Frontal cortex (tissue), 4 donors: ENCODE data around the gene PGK2. TPM values are rescaled to one million over a fixed set of nuclear protein-coding genes. Genes with fewer than 3 reads are reported as not detected.
"Not testable (repeated sequence)": the region's sequence is repeated elsewhere in the genome, so short reads cannot be mapped to it uniquely, and the experiment has no call there.

Experiments
- DNase-seq, 2 donors: peaks; one replicate each; pipeline ENCODE4 v3.0.0; 2012; ENCODE audit warnings: low spot score in 2 of 2
- FAIRE-seq: peaks from 2 replicates; lab custom pipeline; 2012; peaks lifted over from hg19 to GRCh38; lab: Jason Lieb, UNC
- total RNA-seq: library from RNA; depleted of rRNA; stranded (reverse); fragments of >200 nt; gene quantifications from one replicate; pipeline ENCODE4 v1.2.3, GENCODE V29; 2014
- donor health status: control.
- donor health status: control.
- donor health status: control.

Gene PGK2
- total RNA-seq: not detected

DNA sequence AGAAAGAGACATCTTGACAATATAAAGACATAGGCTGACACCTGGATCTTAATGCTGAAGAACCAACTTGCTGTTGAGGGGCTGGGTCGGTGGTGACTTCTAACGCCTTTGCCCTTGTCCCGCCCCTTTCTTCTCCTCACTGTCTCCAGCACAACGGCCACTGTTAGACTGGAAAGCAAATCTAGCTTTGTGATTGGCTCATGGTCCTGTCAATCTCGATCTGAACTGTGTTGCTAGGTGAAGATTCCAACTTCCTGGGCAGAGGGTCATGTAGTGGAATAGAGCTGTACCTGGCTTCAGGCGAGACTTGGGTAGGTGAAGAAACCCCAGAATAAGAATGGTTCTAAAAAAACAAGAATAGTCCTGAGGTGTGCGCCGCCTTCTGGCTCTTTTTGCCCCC lies at the start of gene PGK2:
Gene PGK2, minus strand, starts transcription at position 110 of the 400 bp plus-strand sequence. Its CDS starts 98 bp downstream, at position 12.
- DNase-seq (no peak), FAIRE-seq (no peak)

DNA sequence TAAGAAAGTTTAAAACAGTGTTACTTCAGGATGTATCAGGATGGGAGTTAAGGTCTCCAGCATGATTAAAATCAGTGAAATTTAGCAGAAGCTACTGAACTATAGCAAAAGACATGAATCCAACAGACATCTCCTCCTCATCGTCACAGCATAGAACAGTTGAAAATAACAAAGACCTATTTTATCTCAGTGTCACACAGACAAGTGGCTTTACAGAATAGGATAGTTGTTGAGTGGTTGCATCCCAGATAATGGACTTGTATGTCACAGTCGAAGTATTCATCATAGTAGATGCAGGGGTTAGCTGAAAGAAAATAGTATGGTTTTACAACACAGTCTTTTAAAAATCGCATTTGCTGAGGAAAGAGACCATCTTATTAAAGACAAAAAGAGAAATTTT lies 48.1 kb upstream of the PGK2 start:
- FAIRE-seq: no peak

GRCh38 chr6:49833386-49833785 lies 46.3 kb upstream of the PGK2 start:
- FAIRE-seq (no peak), DNase-seq (no peak)

More for the DNA sequence above, 48.1 kb upstream of the PGK2 start:
- DNase-seq: no peak

DNA sequence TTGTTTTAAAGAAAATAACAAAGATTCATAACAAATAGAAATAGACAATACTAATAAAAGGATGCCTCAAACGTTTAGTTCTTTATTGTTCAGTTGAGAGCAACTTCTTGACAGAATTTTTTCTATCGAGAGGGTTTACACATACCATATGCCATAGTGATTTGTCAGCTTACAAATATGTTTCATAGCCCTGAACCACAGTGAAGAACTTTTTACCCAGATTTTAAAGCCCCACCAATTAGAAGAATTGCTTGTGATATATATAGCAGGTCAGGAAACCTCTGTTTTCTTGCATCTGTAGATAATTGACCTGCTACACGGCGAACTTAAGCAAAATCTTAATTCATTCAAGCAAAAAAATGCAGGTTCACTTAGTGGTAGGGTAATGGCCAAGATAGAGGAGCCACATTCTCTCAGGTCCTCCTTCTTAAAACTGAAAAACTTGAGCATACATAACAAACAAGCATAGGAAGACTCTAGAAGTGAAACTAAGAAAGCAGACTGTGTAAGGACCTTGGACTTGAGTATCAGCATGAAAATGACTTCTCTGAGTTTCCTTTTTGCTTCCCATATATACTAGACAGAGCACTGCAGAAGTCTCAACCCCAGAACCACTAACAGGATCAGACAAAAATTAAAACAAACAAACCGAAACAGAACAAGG lies 39.8 kb upstream of the PGK2 start:
- DNase-seq (no peak), FAIRE-seq (no peak)

DNA sequence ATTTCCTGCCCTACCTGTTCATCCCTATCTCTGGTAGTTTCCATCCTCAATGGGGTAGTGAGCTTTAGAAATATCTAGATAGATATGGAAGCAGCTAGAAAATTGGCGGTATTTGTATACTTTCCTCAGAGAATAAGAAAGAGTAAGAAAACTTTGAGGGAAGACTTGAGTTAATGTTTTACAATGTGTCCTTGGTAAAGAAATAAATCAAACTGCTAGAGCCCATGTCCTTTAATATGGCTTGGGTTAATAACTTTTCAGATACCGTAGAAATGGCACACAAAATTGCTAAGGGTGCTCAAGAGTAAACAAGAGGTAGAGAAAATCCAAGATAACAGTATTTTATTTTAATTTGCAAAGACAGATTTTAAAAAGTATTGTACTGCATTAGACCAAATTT lies 28.1 kb upstream of the PGK2 start:
- no peak for DNase-seq
- FAIRE-seq: no peak

- DNase-seq: no peak
These were observed 26.2 kb upstream of the PGK2 start for GRCh38 chr6:49813248-49813647.

GRCh38 chr6:49806145-49806544 lies 19.1 kb upstream of the PGK2 start:
- FAIRE-seq (no peak), DNase-seq (no peak)

More at GRCh38 chr6:49813248-49813647, 26.2 kb upstream of the PGK2 start:
- no peak for FAIRE-seq

DNA sequence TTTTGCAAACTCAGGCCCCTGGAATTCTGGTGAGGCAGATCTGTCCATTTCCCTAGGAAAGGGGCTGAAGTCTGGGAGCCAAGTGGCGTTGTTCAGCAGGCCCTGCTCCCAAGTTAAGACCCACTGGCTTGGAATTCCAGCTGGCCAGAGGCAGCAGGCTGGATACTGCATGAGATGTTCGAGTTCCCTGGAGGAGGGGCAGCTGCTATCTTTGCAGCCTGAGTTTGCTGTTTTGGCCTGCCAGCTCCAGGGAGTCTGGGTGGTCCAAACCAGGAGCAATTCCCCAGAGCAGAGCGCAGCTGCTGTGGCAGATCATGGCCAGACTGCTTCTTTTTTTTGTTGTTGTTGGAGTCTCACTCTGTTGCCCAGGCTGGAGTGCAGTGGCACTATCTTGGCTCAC lies 18.2 kb upstream of the PGK2 start:
- no peak for DNase-seq
- no peak for FAIRE-seq

DNA sequence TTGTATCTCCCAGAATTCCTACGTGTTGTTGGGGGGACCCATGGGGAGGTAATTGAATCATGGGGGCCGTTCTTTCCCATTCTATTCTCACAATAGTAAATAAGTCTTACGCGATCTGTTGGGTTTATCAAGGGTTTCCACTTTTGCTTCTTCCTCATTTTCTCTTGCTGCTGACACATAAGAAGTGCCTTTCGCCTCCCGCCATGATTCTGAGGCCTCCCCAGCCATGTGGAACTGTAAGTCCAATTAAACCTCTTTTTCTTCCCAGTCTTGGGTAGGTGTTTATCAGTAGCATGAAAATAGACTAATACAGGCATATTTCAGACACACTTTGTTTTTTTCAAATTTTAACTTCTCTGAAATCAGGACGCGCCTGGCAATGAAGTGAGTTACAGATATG lies 14.4 kb upstream of the PGK2 start:
- DNase-seq (no peak), FAIRE-seq (no peak)

DNA sequence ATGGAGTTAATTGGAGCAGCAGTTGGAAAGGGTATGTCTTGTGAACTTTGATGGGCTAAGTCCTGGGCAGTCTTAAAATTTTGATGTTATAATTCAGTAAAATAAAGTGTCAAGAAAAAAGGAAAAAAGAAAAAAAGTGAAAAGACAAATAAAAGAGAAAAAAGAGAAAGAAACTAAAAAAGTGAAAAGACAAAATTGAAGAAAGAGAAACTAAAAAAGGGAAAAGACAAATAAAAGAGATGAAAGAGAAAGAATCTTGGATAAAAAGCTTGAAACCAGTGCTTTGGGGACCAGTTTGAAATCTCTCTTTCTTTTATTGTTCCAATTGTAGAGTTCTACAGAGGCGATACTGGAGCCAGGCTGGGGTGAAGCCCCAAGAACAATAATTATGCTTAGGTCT lies 12.0 kb upstream of the PGK2 start:
- DNase-seq: no peak
- no peak for FAIRE-seq

- FAIRE-seq, DNase-seq: not testable (repeated sequence)
These were observed 9.9 kb upstream of the PGK2 start for GRCh38 chr6:49796842-49797455.

GRCh38 chr6:49790341-49790740 lies 3.3 kb upstream of the PGK2 start:
- no peak for DNase-seq

DNA sequence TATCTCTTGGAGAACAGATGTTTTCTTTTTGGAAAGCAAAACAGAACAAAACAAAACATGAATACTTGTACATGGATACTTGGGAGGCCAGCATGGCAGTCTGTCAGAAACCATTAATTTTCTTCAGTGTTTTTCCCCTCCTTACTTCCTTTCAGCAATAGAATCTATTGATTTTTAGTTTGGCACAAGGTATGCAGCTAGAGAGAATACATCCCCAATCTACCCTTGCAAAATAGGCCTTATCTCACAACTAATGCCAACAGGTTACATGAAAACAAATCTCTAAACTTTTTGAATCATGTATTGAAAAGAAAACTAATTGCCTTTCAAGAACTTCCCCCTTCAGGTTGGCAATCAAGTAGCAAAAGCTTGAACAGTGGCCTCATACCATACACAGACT lies 2.8 kb downstream of the PGK2 start:
- FAIRE-seq (no peak), DNase-seq (no peak)

More at GRCh38 chr6:49790341-49790740, 3.3 kb upstream of the PGK2 start:
- no peak for FAIRE-seq

DNA sequence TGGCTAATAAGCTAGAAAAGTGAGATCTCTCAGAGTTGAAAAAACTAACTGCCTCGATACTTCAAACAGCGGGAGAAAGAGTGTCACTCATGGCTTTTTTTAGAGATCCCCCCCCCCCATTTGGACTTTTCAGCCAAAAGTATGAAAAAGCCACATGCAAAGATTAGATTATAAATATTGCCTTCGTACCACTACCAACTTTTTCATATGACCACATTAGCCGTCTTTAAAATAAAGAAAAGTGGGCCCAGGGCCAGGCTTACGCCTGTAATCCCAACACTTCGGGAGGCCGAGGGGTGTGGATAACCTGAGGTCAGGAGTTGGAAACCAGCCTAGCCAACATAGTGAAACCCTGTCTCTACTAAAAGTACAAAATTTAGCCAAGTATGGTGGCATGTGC lies 4.4 kb downstream of the PGK2 start:
- FAIRE-seq (no peak), DNase-seq (no peak)

DNA sequence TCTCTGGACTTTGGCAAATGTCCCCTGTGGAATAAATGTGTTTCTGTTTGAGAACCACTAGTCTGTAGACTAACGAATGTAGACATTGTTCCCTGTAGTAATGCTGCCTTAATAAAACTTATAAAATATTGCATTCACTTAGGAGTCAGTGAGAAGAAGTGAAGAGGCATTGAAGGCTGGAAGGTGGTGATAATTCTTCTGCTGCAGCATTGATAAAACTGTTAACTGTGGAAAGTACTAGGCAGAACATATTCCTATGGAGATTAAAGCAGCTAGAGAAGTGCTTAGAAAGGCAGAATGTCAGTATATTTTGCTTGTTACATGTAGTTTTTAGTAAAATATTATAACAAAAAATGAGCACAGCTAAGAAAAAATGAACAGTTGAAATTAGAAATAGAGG lies 4.8 kb downstream of the PGK2 start:
- DNase-seq (no peak), FAIRE-seq (no peak)

DNA sequence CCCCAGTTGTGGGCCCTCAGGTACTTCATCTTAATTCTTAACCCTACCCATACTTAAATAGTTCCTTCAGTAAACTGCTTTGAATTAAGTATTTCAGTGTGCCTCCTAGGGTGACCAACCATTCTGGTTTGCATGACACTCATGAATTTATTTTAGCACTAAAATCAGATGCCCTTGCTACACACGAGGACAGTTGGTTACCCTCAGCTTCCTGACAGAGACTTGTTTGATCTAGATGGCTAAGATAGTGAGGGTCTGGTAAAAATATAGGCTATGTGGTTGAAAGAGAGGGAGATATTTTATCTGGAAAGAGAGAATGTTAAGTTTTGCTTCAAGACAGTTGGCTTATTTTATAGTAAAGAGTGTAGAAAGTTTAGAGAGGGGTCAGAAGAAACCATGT lies 10.6 kb downstream of the PGK2 start:
- FAIRE-seq (no peak), DNase-seq (no peak)

DNA sequence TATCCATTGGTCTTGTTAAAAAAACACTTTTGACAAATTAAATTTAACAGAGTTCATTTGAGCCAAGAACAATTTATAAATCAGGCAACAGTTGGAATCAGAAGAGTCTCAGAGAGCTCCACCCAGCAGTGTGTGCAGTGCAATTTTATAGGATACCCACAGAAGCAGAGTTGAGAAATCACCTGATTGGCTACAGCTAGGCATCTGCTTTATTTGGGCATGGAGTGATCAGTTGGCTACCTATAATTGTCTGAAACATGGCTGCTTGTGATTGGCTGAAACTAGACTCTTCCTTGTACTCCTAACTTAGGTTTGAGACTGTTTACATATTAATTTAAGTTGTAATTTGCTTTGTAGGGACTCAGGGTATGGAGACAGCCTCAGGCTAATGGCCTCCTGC lies 12.0 kb downstream of the PGK2 start:
- FAIRE-seq (no peak), DNase-seq (no peak)

DNA sequence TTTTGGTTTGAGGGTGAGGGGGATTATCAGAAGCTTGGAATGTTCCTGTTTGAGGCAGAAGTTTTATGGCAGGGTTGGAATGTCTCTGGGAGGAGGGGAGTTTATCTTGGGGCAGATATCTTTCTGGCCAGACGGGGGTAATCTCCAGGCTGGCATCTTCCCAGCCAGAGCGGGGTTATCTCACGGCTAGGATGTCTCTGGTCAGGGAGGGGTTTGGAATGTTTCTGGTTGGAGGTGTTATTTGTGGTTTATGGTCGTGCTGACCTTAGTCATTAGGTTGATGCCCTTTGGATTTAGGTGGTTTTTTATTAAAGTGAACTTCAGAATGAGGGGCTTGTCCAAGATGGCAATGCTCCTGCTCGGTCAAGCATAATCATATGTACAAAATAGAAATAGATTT lies 14.8 kb downstream of the PGK2 start:
- no peak for DNase-seq
- no peak for FAIRE-seq

- FAIRE-seq: no peak
- DNase-seq: no peak
These were observed 20.3 kb downstream of the PGK2 start for GRCh38 chr6:49766762-49767161.

GRCh38 chr6:49764571-49765236 lies 22.4 kb downstream of the PGK2 start:
- DNase-seq (no peak), FAIRE-seq (no peak)

- DNase-seq: no peak
- no peak for FAIRE-seq
These were observed 42.8 kb downstream of the PGK2 start, which contains the start of gene CRISP3 for GRCh38 chr6:49744259-49744658. TSS of gene CRISP3 (minus strand) at chr6:49744388. CDS start at chr6:49744367, 21 bp downstream.
